Renal cortical epithelial cell (primary cell): ENCODE data around the gene NUDCD3. TPM values are rescaled to one million over a fixed set of nuclear protein-coding genes. Genes with fewer than 3 reads are reported as not detected.

Source experiments
- DNase-seq: peaks from one replicate; pipeline ENCODE4 v3.0.0-alpha.2; 2011; ENCODE audit warnings: low read depth
- total RNA-seq: library from RNA; depleted of rRNA; stranded (reverse); fragments of >200 nt; gene quantifications from 2 replicates; pipeline ENCODE4 v1.2.3, GENCODE V29; 2014

Gene NUDCD3
- total RNA-seq, 1 donor from 2014 or later = 133 TPM

GRCh38 chr7:44382459-44383265, 107.8 kb downstream of the NUDCD3 start:
- DNase-seq = no peak

GRCh38 chr7:44381494-44382220, 108.8 kb downstream of the NUDCD3 start:
- DNase-seq = no peak

DNA sequence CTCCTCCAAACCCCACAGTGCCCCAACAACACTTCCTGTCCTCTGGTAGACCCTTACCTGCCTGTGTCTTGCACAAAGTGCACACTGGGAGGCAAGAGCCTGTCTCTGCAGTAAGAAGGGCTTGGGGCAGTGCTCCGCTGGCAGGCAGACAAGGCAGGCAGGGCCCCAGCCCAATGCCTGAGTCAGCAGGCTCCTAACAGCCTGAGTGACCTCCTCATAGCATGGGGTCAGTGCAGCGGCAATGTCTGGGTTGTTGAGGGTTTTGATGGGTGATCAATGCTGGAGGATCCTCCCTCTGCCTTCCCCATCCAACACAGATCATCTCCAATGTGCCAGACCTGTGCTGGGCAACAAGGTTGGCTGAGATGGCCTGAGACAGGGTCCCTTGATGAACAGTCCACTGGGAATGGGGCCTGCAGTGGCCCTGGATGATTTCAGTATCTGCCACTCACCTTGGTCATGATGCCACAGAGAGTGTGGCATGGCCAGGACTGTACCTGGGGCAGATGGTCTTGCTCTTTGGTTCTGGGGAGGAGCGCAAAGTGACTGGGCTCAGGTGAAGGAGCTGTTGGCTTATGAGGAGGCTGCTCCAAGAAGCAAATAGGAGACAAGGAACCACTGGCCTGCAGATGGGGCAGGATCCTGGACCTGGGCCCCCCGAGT, 109.5 kb downstream of the NUDCD3 start:
- peak; percentile 36 for DNase-seq

DNA sequence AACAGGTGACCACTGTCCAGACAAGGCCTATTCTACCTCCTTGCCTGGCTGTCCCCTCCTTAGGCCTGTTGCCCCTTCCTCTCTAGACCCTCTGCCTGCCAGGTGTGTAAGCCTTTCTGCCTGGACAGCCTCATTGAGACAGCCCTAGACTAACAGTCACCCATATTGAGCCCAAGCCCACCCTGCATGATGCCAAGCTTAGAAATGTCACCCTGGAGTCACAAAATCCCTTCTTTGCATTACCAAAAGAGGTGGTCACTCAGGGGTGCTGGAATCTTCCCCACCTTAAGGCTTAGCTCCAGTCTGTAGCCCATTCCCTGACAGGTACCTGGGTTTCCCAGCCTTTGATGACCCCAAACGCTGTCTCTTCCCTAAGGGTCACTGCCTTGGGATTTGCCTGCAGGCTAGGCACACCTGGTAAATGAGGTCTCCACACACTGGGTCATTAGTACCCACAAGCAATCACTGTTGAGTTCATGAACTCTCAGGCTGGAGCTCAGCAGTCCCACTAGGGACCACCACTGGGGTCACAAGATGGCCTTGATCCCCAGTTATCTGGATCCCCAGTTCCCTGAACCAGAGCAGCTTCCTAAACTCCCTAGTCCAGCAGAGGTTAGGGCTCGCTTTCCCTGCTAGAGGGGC, 110.1 kb downstream of the NUDCD3 start:
- DNase-seq = no peak

GRCh38 chr7:44379366-44380188, 110.9 kb downstream of the NUDCD3 start:
- DNase-seq = peak; percentile 27

GRCh38 chr7:44378744-44379143, 111.7 kb downstream of the NUDCD3 start:
- peak; percentile 86 for DNase-seq

DNA sequence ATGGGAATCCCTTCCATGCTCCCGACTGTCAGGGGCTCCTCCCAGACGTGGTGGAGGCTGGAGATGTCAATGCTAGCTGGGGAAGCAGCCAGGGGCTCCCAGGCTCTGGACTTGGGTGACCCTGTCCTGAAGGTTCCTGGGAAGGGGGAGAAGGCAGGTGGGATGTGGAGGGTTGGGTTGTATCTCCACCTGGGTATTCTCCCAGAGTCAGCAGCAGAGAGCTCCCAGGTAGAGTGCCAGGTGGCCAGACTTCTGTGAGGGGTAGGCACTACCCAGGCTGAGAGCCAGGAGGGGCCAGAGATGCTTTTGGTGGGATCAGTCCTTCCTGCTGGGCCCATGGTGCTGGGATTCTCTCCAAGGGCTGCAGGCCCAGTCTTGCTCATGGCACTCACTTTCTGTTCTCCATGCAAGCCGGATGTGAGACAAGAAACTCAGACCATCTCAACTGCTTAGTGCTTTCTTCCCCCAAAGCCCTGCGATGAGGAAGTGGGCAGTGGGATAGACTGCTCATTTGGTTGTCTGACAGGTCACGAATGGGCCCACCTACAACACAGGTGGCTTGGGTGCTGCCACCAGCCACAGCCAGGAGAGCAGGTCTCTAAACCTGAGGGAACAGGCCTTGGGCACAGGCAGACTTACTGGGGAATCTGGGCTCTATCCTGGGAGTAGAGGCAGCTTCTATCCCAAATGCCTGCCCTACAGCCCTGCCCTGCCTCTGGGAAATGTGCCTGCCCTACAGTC, 112.6 kb downstream of the NUDCD3 start:
- DNase-seq = no peak

GRCh38 chr7:44377134-44377463, 113.4 kb downstream of the NUDCD3 start:
- DNase-seq = no peak

DNA sequence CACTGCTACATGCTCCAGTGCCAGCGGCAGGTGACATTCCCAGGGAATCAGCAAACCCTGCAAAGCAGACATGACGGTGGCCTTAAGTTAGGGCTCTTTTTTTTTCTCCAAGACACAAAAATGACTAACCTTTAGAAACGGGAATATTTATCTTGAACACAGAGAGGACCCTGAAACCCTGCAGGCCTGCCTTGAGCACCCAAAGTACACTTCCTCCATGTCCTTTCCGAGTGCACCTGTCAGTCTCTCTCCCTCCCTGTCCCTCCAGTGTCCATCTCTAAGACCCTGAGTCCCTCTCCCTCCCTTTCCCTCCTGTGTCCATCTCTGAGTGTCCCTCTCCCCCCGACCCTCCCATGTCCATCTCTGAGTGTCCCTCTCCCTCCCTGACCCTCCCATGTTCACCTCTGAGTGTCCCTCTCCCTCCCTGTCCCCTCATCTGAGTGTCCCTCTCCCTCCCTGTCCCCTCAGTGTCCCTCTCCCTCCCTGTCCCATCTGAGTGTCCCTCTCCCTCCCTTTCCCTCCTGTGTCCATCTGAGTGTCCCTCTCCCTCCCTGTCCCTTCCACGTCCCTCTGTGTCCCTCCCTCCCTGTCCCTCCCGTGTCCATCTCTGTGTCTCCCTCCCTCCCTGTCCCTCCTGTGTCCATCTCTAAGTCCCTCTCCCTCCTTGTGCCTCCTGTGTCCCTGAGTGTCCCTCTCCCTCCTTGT, 113.9 kb downstream of the NUDCD3 start:
- DNase-seq = no peak

GRCh38 chr7:44375926-44376342, 114.5 kb downstream of the NUDCD3 start:
- DNase-seq = no peak

DNA sequence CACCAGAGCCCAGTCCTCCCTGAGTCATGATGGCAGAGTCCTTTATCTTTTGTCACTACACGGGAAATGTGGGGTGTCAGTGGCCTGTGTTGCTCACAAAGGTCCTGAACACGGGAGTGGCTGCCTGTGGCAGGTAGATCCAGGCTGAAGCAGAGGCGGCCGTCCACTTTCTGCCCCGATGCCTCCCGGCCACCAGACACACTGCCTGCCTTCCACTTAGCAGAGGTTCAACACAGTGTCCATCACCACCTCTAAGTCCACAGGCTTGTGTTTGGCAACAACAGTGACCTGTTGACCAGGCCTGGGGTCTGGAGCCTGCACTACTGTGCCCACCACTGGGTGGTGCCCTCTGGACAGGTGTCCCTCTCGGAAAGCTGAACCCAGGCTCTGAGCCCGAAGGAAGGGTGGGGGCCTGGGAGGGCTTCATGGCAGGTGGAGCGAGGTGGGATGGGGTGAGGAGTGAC, 115.2 kb downstream of the NUDCD3 start:
- DNase-seq = no peak

DNA sequence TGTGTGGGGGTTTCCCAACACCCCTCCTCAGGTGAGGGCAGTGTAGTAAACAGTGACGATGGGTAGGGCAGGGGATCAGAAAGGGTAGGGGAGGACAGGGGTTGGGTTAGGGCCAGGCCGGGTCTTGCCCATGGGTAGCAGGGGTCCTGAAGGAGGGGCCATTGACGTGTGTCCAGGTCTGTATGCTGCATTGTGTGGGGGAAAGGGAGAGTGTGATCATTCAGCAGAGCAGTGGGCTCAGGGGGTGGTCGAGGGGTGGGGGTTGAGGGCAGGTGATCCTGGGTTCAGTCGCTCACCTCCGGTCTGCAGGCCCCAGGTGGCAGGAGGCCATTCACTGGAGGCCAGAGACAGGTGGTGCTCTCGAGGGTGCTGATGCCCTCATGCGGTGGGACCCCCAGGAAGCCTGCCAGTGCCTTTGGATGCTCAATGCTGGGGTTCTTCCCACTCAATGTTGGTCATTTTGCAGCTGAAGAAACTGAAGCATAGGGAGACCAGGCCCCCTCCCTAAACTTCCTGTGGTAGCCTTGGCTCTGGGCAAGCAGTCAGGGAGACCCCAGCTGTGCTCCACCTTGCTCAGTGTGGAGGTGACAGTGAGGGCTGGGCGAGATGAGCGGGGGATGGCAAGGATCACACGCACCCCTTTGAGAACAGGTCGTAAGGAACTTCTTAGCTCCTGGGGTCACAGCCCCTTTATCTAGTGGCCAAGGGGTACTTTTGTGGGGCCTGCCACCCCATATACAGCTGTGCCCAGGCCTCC, 116.3 kb downstream of the NUDCD3 start:
- DNase-seq = no peak

DNA sequence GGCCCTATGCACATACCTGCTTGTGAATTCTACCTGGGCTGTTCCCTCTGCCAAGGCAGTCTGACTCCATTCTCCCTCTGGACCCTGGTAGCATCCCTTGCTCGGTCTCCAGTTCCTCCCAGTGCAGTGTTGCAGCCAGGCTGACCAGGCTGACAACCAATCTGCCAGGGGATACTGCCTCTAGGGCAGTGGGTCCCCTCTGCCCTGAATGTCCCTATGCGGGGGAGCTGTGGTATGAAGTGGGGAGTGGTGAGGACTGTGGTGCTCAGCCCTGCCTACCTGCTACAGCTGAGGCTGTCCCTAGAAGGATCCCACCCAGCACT, 117.1 kb downstream of the NUDCD3 start:
- no peak for DNase-seq

DNA sequence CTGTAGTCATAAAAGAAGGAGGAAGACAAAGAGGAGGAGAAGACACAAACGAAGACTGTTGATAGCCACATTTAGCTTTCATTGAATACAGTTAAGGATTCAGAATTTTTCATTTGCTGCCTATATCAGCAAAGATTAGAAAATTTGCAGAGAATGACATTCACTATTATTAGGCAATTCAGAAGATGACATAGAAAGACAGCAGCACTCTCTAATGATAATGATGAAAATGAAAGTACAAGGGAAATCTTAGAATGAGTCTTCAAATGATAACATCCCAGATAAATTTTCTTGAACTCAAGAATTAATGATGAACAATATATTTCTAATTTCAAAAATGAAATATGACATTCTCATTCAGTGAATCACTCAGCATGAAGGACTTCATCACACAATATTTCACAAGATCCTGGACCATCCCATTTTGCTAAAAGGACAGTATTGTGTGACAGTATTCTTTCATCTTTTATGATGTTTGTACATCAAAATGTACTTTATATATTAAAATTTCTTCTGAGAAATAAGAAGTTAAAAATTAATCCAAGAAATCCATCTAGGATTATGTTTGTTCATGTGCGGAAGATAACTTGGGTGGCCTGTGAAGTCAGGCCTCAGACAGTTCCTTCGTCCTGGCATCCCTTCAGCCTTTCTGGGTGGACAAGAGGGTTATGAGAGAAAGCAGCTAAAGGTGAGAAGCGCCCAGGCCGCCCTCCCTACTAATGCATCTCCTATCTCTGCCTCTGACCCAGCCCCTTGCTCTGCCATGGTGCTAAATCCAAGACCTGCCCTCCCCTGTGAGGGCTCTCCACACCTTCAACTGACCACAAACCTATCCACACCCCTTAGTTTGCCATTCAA, 117.7 kb downstream of the NUDCD3 start:
- DNase-seq = no peak

GRCh38 chr7:44368885-44369284, 121.6 kb downstream of the NUDCD3 start:
- no peak for DNase-seq

- DNase-seq = no peak
These were observed 122.0 kb downstream of the NUDCD3 start for GRCh38 chr7:44368455-44368854.

GRCh38 chr7:44367475-44368043, 122.9 kb downstream of the NUDCD3 start:
- DNase-seq = no peak

DNA sequence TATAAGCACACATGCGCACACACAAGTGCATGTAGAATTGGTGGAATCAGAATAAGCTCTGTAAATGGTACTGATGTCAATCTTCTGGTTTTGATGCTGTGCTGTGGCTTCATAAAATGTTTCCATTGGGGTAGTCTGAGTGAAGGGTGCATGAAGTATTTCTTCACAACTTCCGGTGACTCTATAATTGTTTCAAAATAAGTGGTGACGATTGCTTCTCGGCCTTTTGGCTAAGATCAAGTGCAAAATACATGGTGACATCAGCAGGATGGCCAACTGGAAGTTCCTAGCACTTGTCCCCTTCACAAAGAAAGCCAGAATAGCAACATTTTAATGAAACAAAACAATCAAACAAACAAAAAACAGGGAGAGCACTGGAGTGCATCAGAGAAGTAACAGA, 123.5 kb downstream of the NUDCD3 start:
- DNase-seq = no peak
